GM12872 (cell line): ENCODE results near the gene TTC12.

Experiments used
- TF ChIP-seq, protein P1 (sequence below): IDR thresholded peaks from 3 replicates; pipeline ENCODE4 v1.5.1; 2011; ENCODE audit warnings: low read depth, mild to moderate bottlenecking, low read length, moderate library complexity; ENCODE audit not compliant: insufficient read depth

Gene TTC12

DNA sequence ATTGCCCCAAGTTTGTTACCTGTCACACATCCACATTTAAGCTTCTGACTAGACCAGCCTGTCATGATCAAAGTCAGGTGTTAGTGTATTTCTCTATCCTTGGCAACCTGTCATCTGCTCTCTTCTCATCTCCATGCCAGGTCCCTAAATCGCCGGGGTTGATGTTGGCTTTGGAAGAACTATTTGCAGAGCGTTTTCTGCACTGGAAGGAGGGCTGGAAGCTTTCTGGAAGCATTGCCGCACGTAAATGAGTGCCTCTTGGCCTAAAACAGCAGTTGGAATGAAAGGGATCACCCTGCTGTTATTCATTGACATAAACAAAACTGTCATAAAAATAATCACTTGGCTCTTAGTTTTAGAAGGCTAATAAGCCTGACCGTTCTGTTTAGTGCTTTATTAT lies 1.4 kb downstream of the TTC12 start:
- TF ChIP-seq, protein P1, sequence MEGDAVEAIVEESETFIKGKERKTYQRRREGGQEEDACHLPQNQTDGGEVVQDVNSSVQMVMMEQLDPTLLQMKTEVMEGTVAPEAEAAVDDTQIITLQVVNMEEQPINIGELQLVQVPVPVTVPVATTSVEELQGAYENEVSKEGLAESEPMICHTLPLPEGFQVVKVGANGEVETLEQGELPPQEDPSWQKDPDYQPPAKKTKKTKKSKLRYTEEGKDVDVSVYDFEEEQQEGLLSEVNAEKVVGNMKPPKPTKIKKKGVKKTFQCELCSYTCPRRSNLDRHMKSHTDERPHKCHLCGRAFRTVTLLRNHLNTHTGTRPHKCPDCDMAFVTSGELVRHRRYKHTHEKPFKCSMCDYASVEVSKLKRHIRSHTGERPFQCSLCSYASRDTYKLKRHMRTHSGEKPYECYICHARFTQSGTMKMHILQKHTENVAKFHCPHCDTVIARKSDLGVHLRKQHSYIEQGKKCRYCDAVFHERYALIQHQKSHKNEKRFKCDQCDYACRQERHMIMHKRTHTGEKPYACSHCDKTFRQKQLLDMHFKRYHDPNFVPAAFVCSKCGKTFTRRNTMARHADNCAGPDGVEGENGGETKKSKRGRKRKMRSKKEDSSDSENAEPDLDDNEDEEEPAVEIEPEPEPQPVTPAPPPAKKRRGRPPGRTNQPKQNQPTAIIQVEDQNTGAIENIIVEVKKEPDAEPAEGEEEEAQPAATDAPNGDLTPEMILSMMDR, result no peak

DNA sequence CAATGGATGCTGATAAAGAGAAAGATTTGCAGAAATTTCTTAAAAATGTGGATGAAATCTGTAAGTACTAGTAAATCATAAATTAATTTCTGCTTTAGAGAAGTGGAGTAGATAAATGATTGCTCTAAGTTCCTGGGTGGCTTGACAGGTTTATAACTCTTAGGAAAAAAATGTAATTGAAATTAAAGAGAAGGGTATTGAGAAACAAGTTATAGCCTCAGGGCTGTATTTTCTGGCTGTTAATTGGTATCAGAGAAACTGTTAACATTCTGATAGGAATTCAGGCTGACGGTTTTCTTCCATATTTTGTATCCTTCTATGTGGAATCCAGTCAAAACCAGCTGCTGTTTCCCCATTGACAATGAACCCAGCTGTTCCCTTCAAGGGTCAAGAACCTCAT lies 1.9 kb downstream of the TTC12 start:
- TF ChIP-seq, protein P1, result no peak

DNA sequence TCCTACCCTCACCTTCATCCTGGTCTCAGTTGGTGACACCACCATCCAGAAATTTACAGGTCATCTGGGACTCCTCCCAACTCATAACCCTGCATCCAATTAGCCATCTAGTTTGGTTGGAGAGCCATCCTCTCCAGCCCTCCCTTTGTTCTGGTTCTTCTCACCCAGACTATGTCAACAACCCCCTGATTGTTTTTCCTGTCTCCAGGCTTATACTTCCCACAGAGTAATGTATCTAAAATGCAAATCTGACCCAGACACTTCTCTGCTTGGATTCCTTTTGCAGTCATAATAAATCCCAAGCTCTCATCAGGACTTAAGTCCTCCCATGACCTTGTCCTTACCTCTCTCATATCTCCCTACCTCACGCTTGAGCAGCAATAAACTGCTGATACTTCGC lies 3.0 kb downstream of the TTC12 start:
- TF ChIP-seq, protein P1, result no peak

DNA sequence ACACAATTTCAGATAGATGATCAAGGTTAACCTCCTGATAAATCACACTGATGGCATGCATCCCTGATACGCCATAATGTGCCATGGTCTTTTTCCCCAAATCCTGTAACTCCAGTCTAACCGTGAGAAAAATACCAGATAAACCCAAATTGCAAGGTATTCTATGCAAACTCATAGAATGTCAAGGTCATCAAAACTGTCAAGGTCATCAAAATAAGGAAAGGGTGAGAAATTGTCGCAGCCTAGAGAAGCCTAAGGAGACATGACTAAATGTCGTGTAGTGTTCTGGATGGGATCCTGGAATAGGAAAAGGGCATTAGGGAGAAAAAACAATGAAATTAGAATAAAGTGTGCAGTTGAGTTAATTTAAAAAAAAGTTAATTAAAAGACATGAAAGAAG lies 4.7 kb downstream of the TTC12 start:
- TF ChIP-seq, protein P1, result no peak

DNA sequence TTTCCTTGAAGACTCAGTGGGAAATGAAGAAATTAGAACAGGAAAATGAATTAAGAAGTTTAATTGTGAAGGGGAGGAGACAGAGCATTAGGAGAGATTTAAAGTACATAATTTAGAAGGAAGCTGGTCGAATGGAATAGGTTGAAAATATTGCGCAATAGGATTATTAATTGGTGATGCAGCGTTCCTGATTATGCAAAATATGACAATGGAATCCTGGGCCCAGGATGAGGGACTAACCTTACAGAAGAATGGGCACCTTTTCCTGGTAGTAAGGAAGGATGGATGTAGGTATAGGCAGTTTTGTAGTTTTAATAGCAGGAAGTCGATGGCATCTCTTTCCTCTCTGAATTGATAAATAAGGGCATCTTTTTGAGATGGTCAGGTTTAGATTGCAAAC lies 7.8 kb downstream of the TTC12 start:
- TF ChIP-seq, protein P1, result no peak

DNA sequence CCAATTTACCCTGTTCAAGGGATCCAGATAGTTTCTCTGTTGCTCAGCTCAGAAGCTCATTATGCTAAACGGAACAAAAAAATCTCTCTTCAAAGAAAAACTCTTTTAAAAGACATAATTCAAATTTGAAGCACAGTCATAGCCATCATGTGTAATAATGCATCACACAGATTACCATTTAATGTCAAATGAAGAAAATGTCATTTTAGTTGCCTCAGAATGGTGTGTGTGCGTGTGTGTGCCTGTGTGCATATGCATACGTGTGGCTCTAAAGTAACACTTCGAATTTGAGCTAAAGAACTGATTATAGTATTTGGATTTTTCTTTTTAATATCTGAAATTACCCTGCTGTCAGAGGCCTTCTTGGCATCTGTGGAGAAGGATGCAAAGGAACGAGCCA lies 9.9 kb downstream of the TTC12 start:
- TF ChIP-seq, protein P1, result no peak

DNA sequence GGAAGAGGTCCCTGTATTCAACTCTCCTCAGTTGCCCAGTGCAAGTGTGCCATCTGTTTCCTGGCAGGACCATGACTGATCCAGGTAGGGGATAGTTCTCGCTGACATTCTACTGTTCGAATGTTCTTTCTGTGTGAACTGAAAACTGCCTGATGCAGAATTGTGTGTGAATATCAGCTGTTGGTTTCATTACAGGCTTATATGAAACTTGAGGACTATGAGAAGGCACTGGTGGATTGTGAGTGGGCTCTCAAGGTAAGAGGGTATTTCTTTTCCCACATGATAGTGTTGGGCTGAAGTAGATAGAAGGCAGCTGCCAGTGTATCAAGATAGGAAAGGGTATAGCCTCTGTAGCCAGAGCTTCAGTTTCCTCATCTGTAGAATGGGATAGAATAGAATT lies 15.3 kb downstream of the TTC12 start:
- TF ChIP-seq, protein P1, result no peak

DNA sequence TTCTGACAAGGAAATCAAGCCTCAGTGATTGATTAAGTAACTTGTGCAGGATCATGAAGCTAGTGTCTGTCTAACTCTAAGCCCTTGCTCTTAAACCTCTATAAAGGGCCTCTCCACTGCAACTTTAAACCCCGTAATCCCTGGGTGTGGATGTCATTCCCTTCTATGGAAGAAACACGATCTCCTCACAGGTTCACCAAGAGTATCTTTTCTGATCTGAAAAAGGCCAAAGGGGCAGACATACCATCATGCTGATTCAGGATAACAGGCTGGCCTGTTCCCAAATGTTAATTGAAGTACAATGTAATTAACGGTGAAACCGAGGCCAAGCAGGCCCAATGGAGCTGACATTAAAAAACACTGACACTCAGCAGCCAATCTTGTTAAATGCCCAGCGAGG lies 17.1 kb downstream of the TTC12 start:
- TF ChIP-seq, protein P1, result no peak
